ENCODE data around the gene ADGRG1.
"Not testable (repeated sequence)": the region's sequence is repeated elsewhere in the genome, so short reads cannot be mapped to it uniquely, and the experiment has no call there.

DNA sequence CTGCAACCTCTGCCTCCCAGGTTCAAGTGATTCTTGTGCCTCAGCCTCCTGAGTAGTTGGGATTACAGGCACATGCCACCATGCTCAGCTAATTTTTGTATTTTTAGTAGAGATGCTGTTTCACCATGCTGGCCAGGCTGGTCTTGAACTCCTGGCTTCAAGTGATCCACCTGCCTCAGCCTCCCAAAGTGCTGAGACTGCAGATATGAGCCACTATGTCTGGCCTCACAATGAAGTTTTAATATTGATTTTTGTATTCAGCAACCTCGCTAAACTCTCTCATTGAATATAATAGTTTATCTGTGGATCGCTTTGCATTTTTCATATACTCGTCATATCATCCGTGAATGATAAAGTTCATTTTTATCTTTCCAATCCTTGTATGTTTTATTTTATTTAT lies 32.2 kb upstream of the ADGRG1 start:
- not testable (repeated sequence) for TF ChIP-seq POLR2A (IDR thresholded peaks at IDR 0.05)
- TF ChIP-seq, protein P1, sequence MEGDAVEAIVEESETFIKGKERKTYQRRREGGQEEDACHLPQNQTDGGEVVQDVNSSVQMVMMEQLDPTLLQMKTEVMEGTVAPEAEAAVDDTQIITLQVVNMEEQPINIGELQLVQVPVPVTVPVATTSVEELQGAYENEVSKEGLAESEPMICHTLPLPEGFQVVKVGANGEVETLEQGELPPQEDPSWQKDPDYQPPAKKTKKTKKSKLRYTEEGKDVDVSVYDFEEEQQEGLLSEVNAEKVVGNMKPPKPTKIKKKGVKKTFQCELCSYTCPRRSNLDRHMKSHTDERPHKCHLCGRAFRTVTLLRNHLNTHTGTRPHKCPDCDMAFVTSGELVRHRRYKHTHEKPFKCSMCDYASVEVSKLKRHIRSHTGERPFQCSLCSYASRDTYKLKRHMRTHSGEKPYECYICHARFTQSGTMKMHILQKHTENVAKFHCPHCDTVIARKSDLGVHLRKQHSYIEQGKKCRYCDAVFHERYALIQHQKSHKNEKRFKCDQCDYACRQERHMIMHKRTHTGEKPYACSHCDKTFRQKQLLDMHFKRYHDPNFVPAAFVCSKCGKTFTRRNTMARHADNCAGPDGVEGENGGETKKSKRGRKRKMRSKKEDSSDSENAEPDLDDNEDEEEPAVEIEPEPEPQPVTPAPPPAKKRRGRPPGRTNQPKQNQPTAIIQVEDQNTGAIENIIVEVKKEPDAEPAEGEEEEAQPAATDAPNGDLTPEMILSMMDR (IDR thresholded peaks at IDR 0.05) = not testable (repeated sequence)
